OCI-LY1 (cell line): ENCODE data around the gene PREX1.

Source experiments
- H2AFZ ChIP-seq: fragments of 200-600 bp; sonication (generic), shearing (Covaris generic); 2 replicates; pipeline ENCODE4 v1.6.0; 2014; ENCODE audit warnings: antibody characterized with exemption, mild to moderate bottlenecking, low read length
- H3F3A ChIP-seq: fragments of 200-600 bp; sonication (generic), shearing (Covaris generic); 2 replicates; pipeline ENCODE4 v1.6.0; 2014; ENCODE audit warnings: mild to moderate bottlenecking, antibody characterized with exemption, low read length, moderate library complexity; ENCODE audit not compliant: insufficient read depth
- H3K27ac ChIP-seq: fragments of 200-600 bp; sonication (generic); 2 replicates; pipeline ENCODE4 v1.5.1; 2014; ENCODE audit warnings: low read length, mixed run types, mild to moderate bottlenecking, low read depth; ENCODE audit not compliant: poor library complexity, severe bottlenecking
- H3K27me3 ChIP-seq: fragments of 200-600 bp; sonication (generic); 2 replicates; pipeline ENCODE4 v1.6.0; 2014; ENCODE audit warnings: antibody characterized with exemption, mild to moderate bottlenecking, low read length, moderate library complexity; ENCODE audit not compliant: insufficient read depth
- H3K36me3 ChIP-seq: fragments of 200-600 bp; sonication (generic); 2 replicates; pipeline ENCODE4 v1.6.1; 2014; ENCODE audit warnings: mild to moderate bottlenecking, antibody characterized with exemption, low read length, moderate library complexity, mixed read lengths; ENCODE audit not compliant: insufficient read depth
- H3K4me1 ChIP-seq: fragments of 200-600 bp; sonication (generic); 2 replicates; pipeline ENCODE4 v1.5.1; 2014; ENCODE audit warnings: mild to moderate bottlenecking, low read length, moderate library complexity; ENCODE audit not compliant: insufficient read depth, severe bottlenecking
- H3K4me2 ChIP-seq: fragments of 200-600 bp; sonication (generic), shearing (Covaris generic); 2 replicates; pipeline ENCODE4 v1.6.1; 2014; ENCODE audit warnings: low read length
- H3K4me3 ChIP-seq: fragments of 200-600 bp; sonication (generic); 2 replicates; pipeline ENCODE4 v1.5.1; 2014; ENCODE audit warnings: low read length, low read depth, mild to moderate bottlenecking, mixed read lengths; ENCODE audit not compliant: poor library complexity, severe bottlenecking
- H3K79me2 ChIP-seq: fragments of 200-600 bp; shearing (Covaris generic); 2 replicates; pipeline ENCODE4 v1.6.1; 2016; ENCODE audit warnings: mixed run types, low read length, mixed read lengths; ENCODE audit not compliant: insufficient read depth
- H3K9ac ChIP-seq: fragments of 200-600 bp; sonication (generic), shearing (Covaris generic); 2 replicates; pipeline ENCODE4 v1.6.1; 2014; ENCODE audit warnings: mild to moderate bottlenecking, low read length, mixed read lengths
- H3K9me2 ChIP-seq: fragments of 200-600 bp; sonication (generic), shearing (Covaris generic); 2 replicates; pipeline ENCODE4 v1.6.1; 2014; ENCODE audit warnings: low read depth, mild to moderate bottlenecking, low read length, mixed read lengths
- H3K9me3 ChIP-seq: fragments of 200-600 bp; shearing (Covaris generic); 2 replicates; pipeline ENCODE4 v1.6.1; 2014; ENCODE audit warnings: low read length, mixed read lengths
- H4K20me1 ChIP-seq: fragments of 200-600 bp; sonication (generic), shearing (Covaris generic); 2 replicates; pipeline ENCODE4 v1.6.0; 2016; ENCODE audit warnings: mild to moderate bottlenecking, low read length; ENCODE audit not compliant: insufficient read depth
- CTCF ChIP-seq: fragments of 200-600 bp; sonication (generic), shearing (Covaris generic); IDR thresholded peaks from 2 replicates; pipeline ENCODE4 v1.5.1; 2017; ENCODE audit warnings: mild to moderate bottlenecking, antibody characterized with exemption, low read length, moderate library complexity, mixed read lengths
- EZH2 ChIP-seq: fragments of 200-600 bp; sonication (generic), shearing (Covaris generic); IDR thresholded peaks from 2 replicates; pipeline ENCODE4 v1.8.0; 2017; ENCODE audit warnings: borderline replicate concordance, mixed run types, mild to moderate bottlenecking, antibody characterized with exemption, low read length, moderate library complexity, mixed read lengths

PREX1 gene

GRCh38 chr20:48743807-48744206 is 84.0 kb downstream of the PREX1 start:
- H3F3A ChIP-seq: no peaks in the 10 kb centered on the region
- no peaks in the 10 kb centered on the region for H3K9me3 ChIP-seq
- no peak overlapping the region for H3K4me3 ChIP-seq
- no peak overlapping the region for H2AFZ ChIP-seq
- H3K36me3 ChIP-seq: no peaks in the 10 kb centered on the region
- H3K27ac ChIP-seq: no peak overlapping the region
- no peaks in the 10 kb centered on the region for H3K4me1 ChIP-seq
- H3K4me2 ChIP-seq: no peak overlapping the region
- no peaks in the 10 kb centered on the region for H3K79me2 ChIP-seq
- H3K9me2 ChIP-seq: no peaks in the 10 kb centered on the region
- no peaks in the 10 kb centered on the region; the same call in 1 of the 2 replicates for H3K27me3 ChIP-seq
- H3K9ac ChIP-seq: no peak overlapping the region
- H4K20me1 ChIP-seq: no peaks in the 10 kb centered on the region
- no peak for TF ChIP-seq EZH2
- TF ChIP-seq CTCF: no peak

GRCh38 chr20:48742912-48743680 is 84.7 kb downstream of the PREX1 start:
- Histone ChIP-seq H3K4me3 (no peak overlapping the region), H3K9me3 (no peaks in the 10 kb centered on the region), H3K9ac (no peak overlapping the region), H3K4me1 (no peaks in the 10 kb centered on the region), H4K20me1 (no peaks in the 10 kb centered on the region), H2AFZ (no peak overlapping the region), H3K79me2 (no peaks in the 10 kb centered on the region), H3K4me2 (no peak overlapping the region), H3K36me3 (no peaks in the 10 kb centered on the region), H3K9me2 (no peaks in the 10 kb centered on the region), H3K27me3 (no peaks in the 10 kb centered on the region; the same call in 1 of the 2 replicates), H3F3A (no peaks in the 10 kb centered on the region), H3K27ac (no peak overlapping the region)
- TF ChIP-seq CTCF (no peak), EZH2 (no peak)

- Histone ChIP-seq H3K9me3 (no peaks in the 10 kb centered on the region), H3K9ac (no peak overlapping the region), H3K4me2 (no peak overlapping the region), H2AFZ (no peak overlapping the region), H3K27me3 (no peaks in the 10 kb centered on the region; the same call in 1 of the 2 replicates), H3K9me2 (no peaks in the 10 kb centered on the region), H3K36me3 (no peaks in the 10 kb centered on the region), H3F3A (no peaks in the 10 kb centered on the region), H3K27ac (no peak overlapping the region), H3K4me3 (no peak overlapping the region), H3K79me2 (no peaks in the 10 kb centered on the region), H4K20me1 (no peaks in the 10 kb centered on the region), H3K4me1 (no peaks in the 10 kb centered on the region)
- no peak for TF ChIP-seq CTCF
- no peak for TF ChIP-seq EZH2
Observed at GRCh38 chr20:48742233-48742632, 85.6 kb downstream of the PREX1 start.
